Endothelial cell of umbilical vein (primary cell): Measurements from ENCODE around the gene SMG9. TPM values are rescaled to one million over a fixed set of nuclear protein-coding genes. Genes with fewer than 3 reads are reported as not detected.

Experiments used
- BruUV-seq: library from RNA; stranded (reverse); fragments of 400-500 nt; replicated peaks from 2 replicates; lab custom pipeline; 2021; lab: Mats Ljungman, UMichigan
- CTCF ChIA-PET: fragments of 300-600, 350-600 bp; sonication (Branson Sonifier 250); formaldehyde crosslinking; loops from one replicate; lab custom pipeline; 2021; ENCODE audit warnings: antibody characterized with exemption, inconsistent platforms; lab: Charles Lee
- POLR2A ChIA-PET: fragments of 300-600, 350-600 bp; sonication (Branson Sonifier 250); formaldehyde crosslinking; loops from one replicate; lab custom pipeline; 2021; ENCODE audit warnings: antibody characterized with exemption, inconsistent platforms; lab: Charles Lee
- DNase-seq: peaks from one replicate; pipeline ENCODE4 v3.0.0-alpha.2; 2011; ENCODE audit warnings: low read depth, low spot score
- FAIRE-seq: peaks from 2 replicates; lab custom pipeline; 2011; peaks lifted over from hg19 to GRCh38; lab: Jason Lieb, UNC
- H2AFZ ChIP-seq: 2 replicates; pipeline ENCODE4 v1.6.0; 2012; ENCODE audit warnings: low read depth, low read length, control low read depth, inconsistent platforms
- H3K27ac ChIP-seq: 2 replicates; pipeline ENCODE4 v1.5.1; 2011; ENCODE audit warnings: low read depth, mild to moderate bottlenecking, control low read depth, low read length, moderate library complexity; ENCODE audit not compliant: insufficient read depth
- H3K27me3 ChIP-seq, 2 experiments: 2 replicates each; pipeline versions ENCODE4 v1.6.0 to v1.6.1; 2011; ENCODE audit warnings: low read length in 2 of 2, mixed read lengths in 1 of 2; ENCODE audit not compliant: control insufficient read depth in 2 of 2, insufficient read depth in 2 of 2
- H3K36me3 ChIP-seq, 2 experiments: 2 replicates in 1 of 2; 3 replicates in 1 of 2; pipeline ENCODE4 v1.5.1; 2011; ENCODE audit warnings: low read length in 2 of 2, mild to moderate bottlenecking in 1 of 2, moderate library complexity in 1 of 2; ENCODE audit not compliant: control insufficient read depth in 2 of 2, insufficient read depth in 2 of 2; ENCODE audit errors: extremely low read depth in 1 of 2
- H3K4me1 ChIP-seq: 3 replicates; pipeline ENCODE4 v1.5.1; 2011; ENCODE audit warnings: mild to moderate bottlenecking, low read length; ENCODE audit not compliant: control insufficient read depth, insufficient read depth; ENCODE audit errors: extremely low read depth
- H3K4me2 ChIP-seq: 2 replicates; pipeline ENCODE4 v1.6.1; 2011; ENCODE audit warnings: low read length, control low read depth, mixed read lengths; ENCODE audit not compliant: insufficient read depth
- H3K4me3 ChIP-seq, 3 experiments: fragments of 200-600 bp in 1 of 3; sonication (generic), shearing (Covaris generic) in 1 of 3; replicated peaks in 1 of 3; 2 replicates each; pipeline ENCODE4 v1.5.1; 2011 to 2016; ENCODE audit warnings: control low read depth in 3 of 3, low read length in 3 of 3, mild to moderate bottlenecking in 2 of 3, inconsistent platforms in 1 of 3, low read depth in 1 of 3, moderate library complexity in 1 of 3; ENCODE audit not compliant: insufficient read depth in 1 of 3
- H3K79me2 ChIP-seq: 2 replicates; pipeline ENCODE4 v1.6.0; 2012; ENCODE audit warnings: low read length, inconsistent platforms; ENCODE audit not compliant: control insufficient read depth, insufficient read depth
- H3K9ac ChIP-seq: replicated peaks from 2 replicates; pipeline ENCODE3; 2011; ENCODE audit warnings: low read length, control low read depth; ENCODE audit not compliant: insufficient read depth; ENCODE audit errors: extremely low read depth
- H3K9me1 ChIP-seq: replicated peaks from 3 replicates; pipeline ENCODE4 v1.6.0; 2011; ENCODE audit warnings: mild to moderate bottlenecking, low read length; ENCODE audit not compliant: control insufficient read depth, insufficient read depth; ENCODE audit errors: extremely low read depth
- H3K9me3 ChIP-seq: replicated peaks from 2 replicates; pipeline ENCODE4 v1.5.1; 2012; ENCODE audit warnings: low read length, inconsistent platforms; ENCODE audit not compliant: control insufficient read depth, insufficient read depth
- H4K20me1 ChIP-seq: replicated peaks from 2 replicates; pipeline ENCODE3; 2011; ENCODE audit warnings: mild to moderate bottlenecking, low read length; ENCODE audit not compliant: control insufficient read depth, insufficient read depth; ENCODE audit errors: extremely low read depth
- EZH2 ChIP-seq: IDR thresholded peaks from 2 replicates; pipeline ENCODE4 v1.6.1; 2012; ENCODE audit warnings: borderline replicate concordance, low read depth, mild to moderate bottlenecking, moderate library complexity, low read length, inconsistent platforms; ENCODE audit not compliant: severe bottlenecking
- FOS ChIP-seq: IDR thresholded peaks from 2 replicates; pipeline ENCODE4 v1.6.1; 2011; ENCODE audit warnings: mild to moderate bottlenecking, low read length, moderate library complexity, borderline replicate concordance; ENCODE audit not compliant: insufficient read depth
- GATA2 ChIP-seq: IDR thresholded peaks from 2 replicates; pipeline ENCODE4 v1.7.0; 2011; ENCODE audit warnings: low read depth, mild to moderate bottlenecking, moderate library complexity, mixed read lengths, low read length; ENCODE audit not compliant: insufficient read length, insufficient read depth
- JUN ChIP-seq: IDR thresholded peaks from 2 replicates; pipeline ENCODE4 v1.6.1; 2011; ENCODE audit warnings: borderline replicate concordance, low read depth; ENCODE audit not compliant: insufficient read length, insufficient read depth
- MYC ChIP-seq: IDR thresholded peaks from one replicate; pipeline ENCODE4 v1.6.1; 2011; ENCODE audit warnings: mild to moderate bottlenecking, low read depth, low read length
- POLR2A ChIP-seq: IDR thresholded peaks from 2 replicates; pipeline ENCODE4 v1.6.1; 2012; ENCODE audit warnings: low read depth, mild to moderate bottlenecking, control low read depth, low read length
- POLR2AphosphoS5 ChIP-seq: IDR thresholded peaks from 2 replicates; pipeline ENCODE4 v1.6.1; 2012; ENCODE audit warnings: low read depth, mild to moderate bottlenecking, control low read depth, low read length, moderate library complexity; ENCODE audit not compliant: insufficient read depth
- dilution Hi-C: fragments of 300-500 bp; cut with MboI; formaldehyde crosslinking; loops from one replicate; pipeline ENCODE4 v1.15.0; 2019; ENCODE audit warnings: low sequenced_read_pairs; ENCODE audit not compliant: extremely low pct_ligation_motif_present
- intact Hi-C: fragments of 100-400 bp; cut with micrococcal nuclease; formaldehyde crosslinking; loops from one replicate; pipeline ENCODE4 v1.10.0; 2022
- polyA plus RNA-seq, 4 experiments: library from polyadenylated mRNA; depleted of rRNA in 3 of 4; stranded (reverse) in 3 of 4; unstranded in 1 of 4; fragments of >200 nt; gene quantifications; 2 replicates each; pipeline versions ENCODE4 v1.2.1 to v1.2.3, GENCODE V29; 2011 to 2012; ENCODE audit warnings: missing spikeins in 1 of 4
- total RNA-seq: library from RNA; stranded (reverse); gene quantifications from 2 replicates; pipeline ENCODE4 v1.2.3, GENCODE V29; 2021
- TF ChIP-seq, protein P1 (sequence below): IDR thresholded peaks from 2 replicates; pipeline ENCODE4 v1.6.1; 2011; ENCODE audit not compliant: insufficient read depth, insufficient read length
- TF ChIP-seq, protein P2 (sequence below), 2 donors: IDR thresholded peaks; 1 replicate in 1 of 2; 2 replicates in 1 of 2; pipeline ENCODE4 v1.5.1; 2011; ENCODE audit warnings: low read length in 2 of 2, mild to moderate bottlenecking in 2 of 2, moderate library complexity in 2 of 2, control low read depth in 1 of 2, inconsistent platforms in 1 of 2, low read depth in 1 of 2; ENCODE audit not compliant: insufficient read depth in 1 of 2; ENCODE audit errors: extremely low read depth in 1 of 2

SMG9 gene
- total and polyA plus RNA-seq, 2 donors (not counting 3 experiments of a cell fraction or from before 2014, with no cell fraction given): 25.5 to 45.0 TPM

DNA sequence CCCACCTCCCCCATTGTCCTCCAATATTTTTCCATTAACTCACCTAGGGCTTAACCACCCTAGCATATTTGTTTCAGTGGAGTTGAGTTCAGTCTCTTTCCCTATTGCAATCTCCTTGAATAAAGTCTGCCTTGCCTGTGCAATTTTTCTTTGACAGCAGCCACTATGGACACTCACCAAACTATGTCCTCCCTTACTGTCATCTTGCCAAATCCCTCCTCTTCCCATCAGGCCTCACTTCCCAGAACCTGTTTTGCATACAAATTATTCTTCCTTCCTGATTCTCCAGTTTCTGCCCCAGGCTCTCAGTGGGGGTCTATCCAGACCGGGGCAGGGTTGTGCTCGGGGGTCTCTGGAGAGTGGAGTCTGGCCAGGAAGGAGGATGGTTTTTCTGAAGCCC lies 49.7 kb upstream of the SMG9 start:
- Histone ChIP-seq H3K27me3 (no peaks in the 10 kb centered on the region), H3K9ac (no peak overlapping the region), H3K9me3 (no peaks in the 10 kb centered on the region), H3K36me3 (no peaks in the 10 kb centered on the region), H3K4me3 (no peak overlapping the region), H3K4me1 (peaks cover 6% of the 10 kb centered on the region), H3K79me2 (no peaks in the 10 kb centered on the region), H3K9me1 (no peaks in the 10 kb centered on the region), H3K4me2 (no peak overlapping the region), H4K20me1 (no peaks in the 10 kb centered on the region), H3K27ac (no peak overlapping the region), H2AFZ (no peak overlapping the region)
- BruUV-seq: no TSS peak
- no peak for DNase-seq
- CTCF ChIA-PET: interaction anchor here (1.0 kb wide), 2 partner anchors 38 to 59 kb away, joined by 3 read pairs; no protein-coding TSS in a partner anchor
- dilution Hi-C loops: no loop called here
- intact Hi-C loops: no loop called here
- TF ChIP-seq, protein P1, sequence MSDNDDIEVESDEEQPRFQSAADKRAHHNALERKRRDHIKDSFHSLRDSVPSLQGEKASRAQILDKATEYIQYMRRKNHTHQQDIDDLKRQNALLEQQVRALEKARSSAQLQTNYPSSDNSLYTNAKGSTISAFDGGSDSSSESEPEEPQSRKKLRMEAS: no peak
- TF ChIP-seq, protein P2, sequence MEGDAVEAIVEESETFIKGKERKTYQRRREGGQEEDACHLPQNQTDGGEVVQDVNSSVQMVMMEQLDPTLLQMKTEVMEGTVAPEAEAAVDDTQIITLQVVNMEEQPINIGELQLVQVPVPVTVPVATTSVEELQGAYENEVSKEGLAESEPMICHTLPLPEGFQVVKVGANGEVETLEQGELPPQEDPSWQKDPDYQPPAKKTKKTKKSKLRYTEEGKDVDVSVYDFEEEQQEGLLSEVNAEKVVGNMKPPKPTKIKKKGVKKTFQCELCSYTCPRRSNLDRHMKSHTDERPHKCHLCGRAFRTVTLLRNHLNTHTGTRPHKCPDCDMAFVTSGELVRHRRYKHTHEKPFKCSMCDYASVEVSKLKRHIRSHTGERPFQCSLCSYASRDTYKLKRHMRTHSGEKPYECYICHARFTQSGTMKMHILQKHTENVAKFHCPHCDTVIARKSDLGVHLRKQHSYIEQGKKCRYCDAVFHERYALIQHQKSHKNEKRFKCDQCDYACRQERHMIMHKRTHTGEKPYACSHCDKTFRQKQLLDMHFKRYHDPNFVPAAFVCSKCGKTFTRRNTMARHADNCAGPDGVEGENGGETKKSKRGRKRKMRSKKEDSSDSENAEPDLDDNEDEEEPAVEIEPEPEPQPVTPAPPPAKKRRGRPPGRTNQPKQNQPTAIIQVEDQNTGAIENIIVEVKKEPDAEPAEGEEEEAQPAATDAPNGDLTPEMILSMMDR (IDR thresholded peaks at IDR 0.05; ENCODE audit: extremely low read depth in 1 of 2, insufficient read depth in 1 of 2, low read depth in 1 of 2, low read length in 2 of 2): no peak
- TF ChIP-seq MYC (no peak), JUN (no peak), FOS (no peak), POLR2A (no peak), POLR2AphosphoS5 (no peak), EZH2 (no peak), GATA2 (no peak)
- POLR2A ChIA-PET: no interaction called here
- FAIRE-seq: no peak
